NCI-H2081 treated with DMSO at 0.1 percent for 48 hours (cell line): ENCODE data around the gene ZCCHC14.
"Not testable (repeated sequence)": the region's sequence is repeated elsewhere in the genome, so short reads cannot be mapped to it uniquely, and the experiment has no call there.

Experiments
- DNase-seq: peaks from one replicate; lab custom pipeline; 2025; lab: John Stamatoyannopoulos, UW

Gene ZCCHC14

GRCh38 chr16:87524407-87524806, 31.6 kb upstream of the ZCCHC14 start:
- DNase-seq = no peak

- DNase-seq = not testable (repeated sequence)
These were observed 30.8 kb upstream of the ZCCHC14 start for GRCh38 chr16:87523605-87524004.

- DNase-seq = not testable (repeated sequence)
These were observed 28.9 kb upstream of the ZCCHC14 start for GRCh38 chr16:87521764-87522163.

GRCh38 chr16:87519170-87519569, 26.3 kb upstream of the ZCCHC14 start:
- DNase-seq = not testable (repeated sequence)

- DNase-seq = not testable (repeated sequence)
These were observed 25.7 kb upstream of the ZCCHC14 start for GRCh38 chr16:87518430-87519051.

DNA sequence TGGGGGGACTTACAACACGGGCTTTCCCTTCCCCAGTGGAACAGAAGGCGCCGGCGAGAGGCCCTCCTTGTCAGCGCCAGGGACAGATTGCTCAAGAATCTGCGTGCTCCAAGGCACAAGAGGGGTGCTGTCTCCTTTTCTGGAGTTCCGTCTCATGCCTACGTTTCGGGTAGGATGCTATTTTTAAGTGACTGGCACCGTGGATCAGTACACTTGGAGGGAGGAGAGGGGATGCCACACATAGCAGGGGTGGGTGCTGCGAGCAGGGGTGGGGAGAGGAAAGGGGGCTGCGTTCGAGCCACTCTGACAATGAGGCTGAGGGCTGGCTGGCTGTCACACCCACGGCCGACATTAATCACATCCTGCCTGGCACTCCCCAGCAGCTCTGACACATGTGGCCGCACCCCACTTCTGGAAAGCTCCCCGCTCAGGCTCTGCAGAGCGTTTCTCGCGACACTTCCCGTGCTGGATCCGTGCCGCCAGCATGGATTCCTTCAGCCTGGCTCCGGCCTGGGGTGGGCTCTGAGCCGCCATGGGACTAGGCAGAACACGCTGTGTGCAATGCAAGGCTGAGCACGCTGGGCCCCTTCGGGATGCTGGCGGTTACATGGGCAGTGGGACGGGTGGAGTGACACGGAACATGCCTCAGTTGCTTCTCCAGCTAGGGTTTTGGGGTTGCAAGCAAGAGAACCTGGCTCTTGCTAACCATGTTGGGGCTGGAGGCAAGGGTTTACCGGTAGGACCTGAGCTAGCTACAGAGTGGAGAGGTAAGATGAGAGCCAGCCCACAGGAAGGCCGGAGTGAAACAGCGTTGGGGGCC, 25.0 kb upstream of the ZCCHC14 start:
- not testable (repeated sequence) for DNase-seq

DNA sequence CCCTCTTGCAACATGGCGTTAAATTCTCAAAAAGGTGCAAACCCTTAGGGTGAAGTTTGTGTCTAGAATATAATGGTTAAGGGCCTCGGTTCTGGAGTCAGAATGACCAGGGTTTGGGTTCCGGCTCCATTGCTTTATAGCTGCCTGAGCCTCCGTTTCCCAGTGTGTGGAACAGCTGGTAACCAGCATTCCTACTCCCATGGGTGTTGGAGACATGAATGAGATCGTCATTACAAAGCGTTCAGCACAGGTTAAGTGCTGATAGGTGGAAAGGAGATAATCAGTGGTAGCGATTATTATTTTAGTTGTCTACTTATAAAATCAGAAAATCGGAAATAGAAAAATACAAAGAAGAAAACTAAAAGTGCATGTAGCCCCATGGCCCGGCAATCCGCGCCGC, 23.5 kb upstream of the ZCCHC14 start:
- DNase-seq = no peak

DNA sequence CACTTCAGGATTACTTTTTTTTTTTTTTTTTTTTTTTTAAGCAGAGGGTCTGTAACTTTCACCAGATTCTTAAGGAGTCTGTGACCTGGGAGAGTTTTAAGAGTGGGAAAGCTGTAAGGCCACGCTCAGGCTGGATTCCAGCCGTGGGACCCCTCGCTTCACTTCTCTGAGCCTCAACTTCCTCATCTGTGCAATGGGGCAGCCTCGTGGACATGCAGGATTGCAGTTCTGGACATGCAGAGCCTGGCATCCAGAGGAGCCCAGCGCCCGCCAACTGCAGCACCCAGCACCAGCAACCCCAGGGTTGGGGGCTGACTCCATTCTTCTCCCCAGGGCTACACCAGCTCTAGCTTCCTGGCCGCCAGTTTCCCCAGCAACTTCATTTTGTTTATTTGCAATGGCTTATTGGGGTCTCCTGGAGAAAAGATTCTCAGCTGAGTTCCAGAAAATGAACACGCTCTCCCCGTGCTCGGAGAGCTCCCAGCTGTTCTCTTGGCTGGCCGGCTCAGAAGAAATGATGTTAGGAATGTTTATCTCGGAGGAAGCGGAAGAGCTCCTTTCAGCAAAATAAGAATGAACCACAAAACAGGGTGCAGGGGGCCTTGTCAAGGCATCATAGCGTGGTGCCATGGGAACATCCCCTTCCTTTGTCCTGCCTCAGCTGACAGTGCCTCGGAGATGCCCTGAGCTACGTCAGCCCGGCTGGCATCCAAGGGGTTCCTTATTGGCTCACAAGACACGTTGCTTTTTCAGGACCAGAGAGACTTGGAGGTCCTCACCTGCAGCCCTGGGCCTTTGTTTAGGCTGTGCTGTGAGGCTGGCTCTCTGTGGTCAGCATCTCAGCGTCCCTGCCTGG, 22.9 kb upstream of the ZCCHC14 start:
- DNase-seq = no peak

DNA sequence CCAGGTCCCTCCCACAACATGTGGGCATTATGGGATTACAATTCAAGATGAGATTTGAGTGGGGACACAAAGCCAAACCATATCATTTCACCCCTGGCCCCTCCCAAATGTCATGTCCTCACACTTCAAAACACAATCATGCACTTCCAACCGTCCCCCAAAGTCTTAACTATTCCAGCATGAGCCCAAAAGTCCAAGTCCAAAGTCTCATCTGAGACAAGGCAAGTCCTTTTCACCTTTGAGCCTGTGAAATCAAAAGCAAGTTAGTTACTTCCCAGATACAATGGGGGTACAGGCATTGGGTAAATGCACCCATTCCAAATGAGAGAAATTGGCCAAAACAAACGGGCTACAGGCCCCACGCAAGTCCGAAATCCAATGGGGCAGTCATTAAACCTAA, 17.0 kb upstream of the ZCCHC14 start:
- not testable (repeated sequence) for DNase-seq

DNA sequence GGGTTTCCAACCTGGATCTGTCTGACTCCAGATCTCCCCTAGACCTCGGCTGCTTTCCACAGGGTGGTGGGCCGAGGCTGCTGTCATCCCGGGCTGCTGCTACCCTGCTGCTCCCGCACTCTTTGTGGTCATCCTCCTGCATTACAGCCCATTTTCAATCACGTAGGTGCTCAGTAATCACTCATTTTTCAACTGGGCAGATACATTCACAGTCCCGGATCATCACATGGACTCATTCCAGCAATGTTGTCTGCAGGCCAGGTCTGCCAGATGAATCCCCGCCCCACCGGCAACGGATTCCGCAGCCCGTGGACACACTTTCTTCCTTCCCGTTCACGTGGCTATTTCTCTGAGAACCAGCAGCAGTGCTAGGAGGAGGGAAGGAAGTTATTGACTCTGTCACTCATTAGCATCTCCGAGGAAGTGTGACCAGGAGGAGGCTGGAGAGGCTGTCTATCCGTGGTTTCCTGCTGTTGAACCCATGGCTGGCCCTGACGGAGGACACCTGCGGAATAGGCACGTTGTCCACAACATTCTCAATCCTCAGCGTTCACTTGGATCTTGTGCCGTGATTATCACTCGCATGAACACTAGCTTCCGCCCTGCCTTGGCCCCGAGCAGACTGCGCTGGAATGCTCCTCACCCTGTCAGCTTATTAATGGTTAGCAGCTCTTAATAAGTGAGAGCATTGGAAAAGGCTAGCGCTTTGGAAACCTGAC, 14.7 kb upstream of the ZCCHC14 start:
- no peak for DNase-seq

DNA sequence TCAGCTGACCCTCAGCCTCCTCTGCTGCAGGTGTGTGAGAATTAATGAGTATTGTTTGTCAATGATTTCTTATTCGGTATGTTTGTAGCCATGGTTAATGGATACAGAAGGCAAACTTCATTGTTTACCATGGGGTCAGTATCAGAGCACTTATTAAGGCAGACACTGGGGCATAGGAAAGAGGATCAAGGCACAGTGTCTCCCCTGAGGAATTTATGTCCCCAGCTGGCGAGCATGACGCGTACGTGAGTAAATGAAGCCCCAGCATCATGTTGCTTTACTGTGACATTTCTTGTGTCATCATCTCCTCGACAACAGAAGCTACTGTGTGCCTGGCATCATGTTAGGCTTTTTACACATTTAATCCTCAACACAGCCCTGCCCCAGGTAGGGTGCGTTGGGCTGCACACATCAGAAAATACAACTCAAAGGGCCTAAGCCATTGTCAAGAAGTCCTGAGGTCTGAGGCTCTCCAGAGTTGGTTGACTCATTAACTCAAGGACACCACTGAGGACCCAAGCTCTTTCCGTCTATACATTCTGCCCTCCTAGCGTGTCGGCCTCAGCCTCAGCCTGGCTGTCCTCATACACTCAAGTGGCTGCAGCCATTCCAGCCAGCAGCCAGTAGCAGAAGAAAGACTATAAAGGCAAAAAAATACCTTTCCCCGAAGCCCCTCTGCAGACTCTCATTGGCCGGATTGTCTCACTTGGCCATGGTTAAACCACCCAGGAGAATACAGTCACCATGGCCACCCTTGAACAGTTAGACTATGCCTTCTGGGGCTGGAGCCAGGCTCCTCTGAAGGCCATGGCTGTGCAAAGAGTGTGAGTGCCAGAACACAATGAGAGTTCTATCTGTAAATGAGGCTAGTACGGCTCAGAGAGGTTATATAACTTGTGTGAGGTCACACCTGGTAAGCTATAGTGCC, 13.9 kb upstream of the ZCCHC14 start:
- DNase-seq = no peak

GRCh38 chr16:87505834-87506233, 13.0 kb upstream of the ZCCHC14 start:
- no peak for DNase-seq

DNA sequence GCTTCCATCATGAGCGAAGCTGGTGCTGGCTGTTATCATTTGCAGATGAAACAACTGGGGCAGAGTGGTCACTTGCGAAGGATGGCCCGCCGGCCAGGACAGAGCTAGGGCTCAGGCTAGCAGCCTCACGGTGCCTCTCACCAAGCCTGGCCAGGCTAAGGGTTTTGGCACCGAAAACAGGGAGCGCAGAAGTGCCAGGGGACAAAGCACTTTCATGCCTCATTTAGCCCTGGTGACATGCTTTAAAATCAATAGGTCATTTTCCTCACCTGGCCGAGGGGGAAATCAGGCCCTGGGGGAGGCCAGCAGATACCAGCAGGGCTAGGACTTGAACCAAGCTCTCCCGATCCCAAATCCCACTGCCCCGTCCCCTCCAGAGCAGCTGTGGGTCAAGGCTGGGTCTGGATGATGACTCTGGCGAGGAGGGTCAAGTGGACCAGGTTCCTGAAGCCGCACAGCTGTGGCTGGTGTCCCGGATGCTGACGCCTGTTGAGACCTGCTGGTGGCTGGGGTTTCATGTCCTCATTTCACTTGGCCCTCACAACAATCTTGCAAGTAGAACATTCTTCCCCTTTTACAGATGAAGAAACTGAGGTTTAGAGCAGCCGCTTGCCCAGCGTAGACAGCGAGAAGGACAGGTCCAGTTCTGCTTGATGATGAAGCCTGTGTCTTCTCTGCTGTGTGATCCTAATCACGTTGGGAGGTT, 10.6 kb upstream of the ZCCHC14 start:
- DNase-seq = not testable (repeated sequence)

GRCh38 chr16:87502308-87502969, 9.6 kb upstream of the ZCCHC14 start:
- DNase-seq = no peak

- DNase-seq = no peak
These were observed 8.3 kb upstream of the ZCCHC14 start for GRCh38 chr16:87501117-87501516.

- no peak for DNase-seq
These were observed 6.3 kb upstream of the ZCCHC14 start for GRCh38 chr16:87499189-87499486.

- DNase-seq = no peak
These were observed 5.7 kb upstream of the ZCCHC14 start for GRCh38 chr16:87498324-87499188.

- DNase-seq = not testable (repeated sequence)
These were observed 5.0 kb upstream of the ZCCHC14 start for GRCh38 chr16:87497767-87498290.
